NCI-H2107 treated with DMSO at 0.1 percent for 48 hours (cell line): ENCODE measurements around the gene PCDHGA12.
"Not testable (repeated sequence)": the region's sequence is repeated elsewhere in the genome, so short reads cannot be mapped to it uniquely, and the experiment has no call there.

Source experiments
- DNase-seq: peaks from one replicate; lab custom pipeline; 2025; ENCODE audit not compliant: unreplicated experiment; lab: John Stamatoyannopoulos, UW

PCDHGA12 gene

GRCh38 chr5:141407790-141408505 is 22.4 kb upstream of the PCDHGA12 start, which contains the start of gene PCDHGB6:
Gene PCDHGB6 (plus strand): TSS chr5:141408021. CDS start chr5:141408203, 182 bp downstream.
- DNase-seq, result not testable (repeated sequence)

- DNase-seq, result no peak
Measured at GRCh38 chr5:141409598-141410306, 20.6 kb upstream of the PCDHGA12 start.

- DNase-seq, result no peak
Measured at GRCh38 chr5:141411575-141411974, 18.7 kb upstream of the PCDHGA12 start.

GRCh38 chr5:141412854-141413539 is 17.3 kb upstream of the PCDHGA12 start, which contains the start of gene PCDHGA10:
Gene PCDHGA10 (plus strand): TSS chr5:141412987. CDS start chr5:141413176, 189 bp downstream.
- no peak for DNase-seq

GRCh38 chr5:141413540-141414069 is 16.7 kb upstream of the PCDHGA12 start:
- DNase-seq, result no peak

- not testable (repeated sequence) for DNase-seq
Measured at GRCh38 chr5:141414548-141415274, 15.6 kb upstream of the PCDHGA12 start.

GRCh38 chr5:141415275-141415618 is 15.1 kb upstream of the PCDHGA12 start:
- not testable (repeated sequence) for DNase-seq

GRCh38 chr5:141417494-141418172 is 12.7 kb upstream of the PCDHGA12 start, which contains the start of gene PCDHGB7:
Gene PCDHGB7 (plus strand): TSS chr5:141417677. CDS start chr5:141417860, 183 bp downstream.
- DNase-seq, result peak; percentile 68

- no peak for DNase-seq
Measured at GRCh38 chr5:141419074-141419880, 11.0 kb upstream of the PCDHGA12 start.

GRCh38 chr5:141420855-141421488 is 9.3 kb upstream of the PCDHGA12 start, which contains the start of gene PCDHGA11:
Gene PCDHGA11 (plus strand): TSS chr5:141421051. CDS start chr5:141421228, 177 bp downstream.
- no peak for DNase-seq

GRCh38 chr5:141421489-141421855 is 8.8 kb upstream of the PCDHGA12 start:
- DNase-seq, result no peak

GRCh38 chr5:141422742-141423291 is 7.5 kb upstream of the PCDHGA12 start:
- DNase-seq, result no peak

- no peak for DNase-seq
Measured at GRCh38 chr5:141427783-141428426, 2.4 kb upstream of the PCDHGA12 start.

GRCh38 chr5:141431286-141431685 is 979 bp downstream of the PCDHGA12 start:
- no peak for DNase-seq

- not testable (repeated sequence) for DNase-seq
Measured at GRCh38 chr5:141432308-141432707, 2.0 kb downstream of the PCDHGA12 start.

- DNase-seq, result not testable (repeated sequence)
Measured at GRCh38 chr5:141432726-141433125, 2.4 kb downstream of the PCDHGA12 start.

- no peak for DNase-seq
Measured at GRCh38 chr5:141434006-141434405, 3.7 kb downstream of the PCDHGA12 start.

GRCh38 chr5:141437221-141437620 is 6.9 kb downstream of the PCDHGA12 start:
- DNase-seq, result no peak
